NCI-H2227 treated with DMSO at 0.1 percent for 48 hours (cell line): ENCODE measurements around the gene FGF8.

Source experiments
- DNase-seq: peaks from one replicate; lab custom pipeline; 2025; lab: John Stamatoyannopoulos, UW

FGF8 gene

DNA sequence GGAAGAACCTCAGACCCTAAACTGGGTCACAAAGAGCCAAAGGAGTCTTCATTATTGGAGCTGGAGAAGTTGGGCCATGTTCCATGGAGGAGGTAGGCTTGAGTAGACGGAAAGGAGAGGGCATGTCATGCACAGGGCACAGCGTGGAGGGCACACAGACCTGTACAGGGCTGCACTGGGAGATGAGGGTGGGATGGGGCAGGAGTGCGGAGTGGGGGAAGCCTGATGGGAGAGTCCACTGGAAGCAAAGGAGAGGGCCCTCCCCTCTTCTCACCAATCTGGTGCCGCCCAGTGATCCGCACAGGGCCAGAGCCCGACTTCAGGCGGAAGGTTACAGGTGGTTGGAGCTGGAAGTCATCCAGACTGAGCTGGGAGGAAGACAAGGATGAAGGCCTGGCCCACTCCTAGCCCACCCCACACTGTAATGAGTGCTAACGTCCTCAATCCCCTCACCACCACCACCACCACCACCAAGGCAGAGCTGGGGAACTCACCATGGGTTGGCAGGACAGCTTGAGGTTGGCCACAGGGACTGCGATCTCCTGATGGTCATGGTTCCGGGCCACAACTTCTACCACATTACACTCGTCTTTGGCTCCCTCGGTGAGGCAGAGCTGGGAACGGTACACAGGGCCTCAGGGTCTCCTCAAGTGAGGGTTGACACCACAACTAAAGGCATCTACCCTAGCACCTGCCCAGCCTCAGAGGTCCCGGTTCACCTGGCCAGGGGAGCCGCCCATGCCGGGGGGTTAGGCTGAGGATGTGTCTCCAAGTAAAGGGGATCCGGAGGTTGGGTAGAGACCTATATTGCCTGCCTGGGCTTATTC lies 6.3 kb upstream of the FGF8 start:
- no peak for DNase-seq

DNA sequence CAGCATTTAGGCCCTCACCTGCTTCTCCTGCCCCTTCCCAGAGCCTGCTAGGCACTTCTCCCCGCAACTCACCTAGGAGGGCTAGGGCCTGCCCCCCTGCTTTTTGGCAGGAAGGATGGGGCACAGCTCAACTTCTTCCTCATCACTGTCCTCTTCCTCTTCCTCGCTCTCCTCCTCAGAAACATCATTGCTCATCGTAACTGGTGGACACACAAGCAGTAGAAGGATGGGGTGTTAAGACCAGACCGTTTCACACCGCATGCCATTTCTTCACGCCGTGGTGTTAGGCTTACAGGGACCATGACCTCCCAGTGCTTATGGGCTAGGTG lies 5.7 kb upstream of the FGF8 start:
- no peak for DNase-seq

DNA sequence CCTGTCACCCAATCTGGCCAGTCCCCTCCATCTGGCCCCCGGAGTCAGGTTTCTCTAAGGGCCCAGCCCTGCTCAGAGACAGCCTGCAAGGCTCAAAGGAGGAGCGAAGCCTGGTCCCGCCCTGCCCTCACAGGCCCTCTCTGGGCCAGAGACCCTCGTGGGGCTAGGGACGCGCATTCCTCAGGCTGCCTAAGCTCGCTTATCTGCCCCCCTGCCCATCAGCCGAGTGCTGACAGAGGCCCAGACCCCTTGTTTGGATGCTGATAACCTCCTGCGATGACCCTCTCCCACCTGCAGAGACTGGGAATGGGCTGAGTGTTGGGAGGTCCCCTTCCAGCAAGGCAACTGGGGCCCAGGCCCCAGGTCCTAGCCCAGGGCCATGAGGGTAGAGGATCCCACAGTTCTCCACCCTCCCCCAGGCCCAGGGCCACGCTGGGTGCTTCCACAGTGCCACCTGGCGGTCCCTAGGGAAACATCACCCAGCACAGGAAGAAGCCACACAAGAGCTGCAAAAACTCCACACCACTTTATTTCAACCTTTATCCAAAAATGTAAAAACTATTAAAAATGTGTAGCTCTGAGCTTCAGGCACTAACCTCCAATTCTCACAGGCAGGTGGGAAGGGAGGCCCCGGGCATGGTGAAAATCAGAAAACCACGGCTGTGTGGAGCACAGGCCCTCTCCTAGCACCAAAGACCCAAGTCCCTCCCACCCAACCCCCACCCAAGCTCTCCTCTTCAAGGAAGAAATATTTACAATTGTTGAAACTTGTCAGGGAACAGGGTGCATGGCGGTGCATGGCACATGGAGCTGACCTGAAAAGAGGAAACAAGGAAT lies 5.1 kb upstream of the FGF8 start:
- peak; percentile 8 for DNase-seq

DNA sequence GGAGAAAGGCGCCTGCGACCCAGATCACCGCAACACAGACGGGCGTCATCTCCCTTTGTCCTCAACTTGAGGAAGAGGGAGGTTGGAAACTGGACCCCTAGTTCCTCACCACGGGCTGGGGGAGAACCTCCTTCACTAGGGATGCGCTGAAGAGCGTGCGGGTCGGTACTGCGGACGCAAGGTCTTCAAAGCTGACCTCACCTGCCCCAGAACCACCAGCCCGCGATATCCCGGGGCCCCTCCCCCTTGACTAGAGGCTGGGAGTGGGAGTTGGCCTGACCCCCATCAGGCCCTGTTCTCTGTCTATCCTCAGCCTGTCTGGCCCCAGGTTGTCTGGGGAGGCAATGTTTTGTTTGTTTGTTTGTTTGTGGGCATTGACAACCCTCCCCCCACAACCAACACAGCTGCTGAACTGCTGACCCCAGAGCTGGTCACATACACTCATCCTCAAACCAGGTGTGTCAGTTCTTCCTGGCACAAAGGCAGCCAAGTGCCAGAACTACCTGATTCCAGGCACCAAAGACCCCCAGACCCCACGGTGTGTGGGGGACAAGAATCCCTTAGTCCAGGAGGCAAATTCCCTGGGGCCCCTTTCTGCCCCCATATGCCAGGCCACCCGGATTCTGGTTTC lies 4.4 kb upstream of the FGF8 start:
- DNase-seq, result no peak

DNA sequence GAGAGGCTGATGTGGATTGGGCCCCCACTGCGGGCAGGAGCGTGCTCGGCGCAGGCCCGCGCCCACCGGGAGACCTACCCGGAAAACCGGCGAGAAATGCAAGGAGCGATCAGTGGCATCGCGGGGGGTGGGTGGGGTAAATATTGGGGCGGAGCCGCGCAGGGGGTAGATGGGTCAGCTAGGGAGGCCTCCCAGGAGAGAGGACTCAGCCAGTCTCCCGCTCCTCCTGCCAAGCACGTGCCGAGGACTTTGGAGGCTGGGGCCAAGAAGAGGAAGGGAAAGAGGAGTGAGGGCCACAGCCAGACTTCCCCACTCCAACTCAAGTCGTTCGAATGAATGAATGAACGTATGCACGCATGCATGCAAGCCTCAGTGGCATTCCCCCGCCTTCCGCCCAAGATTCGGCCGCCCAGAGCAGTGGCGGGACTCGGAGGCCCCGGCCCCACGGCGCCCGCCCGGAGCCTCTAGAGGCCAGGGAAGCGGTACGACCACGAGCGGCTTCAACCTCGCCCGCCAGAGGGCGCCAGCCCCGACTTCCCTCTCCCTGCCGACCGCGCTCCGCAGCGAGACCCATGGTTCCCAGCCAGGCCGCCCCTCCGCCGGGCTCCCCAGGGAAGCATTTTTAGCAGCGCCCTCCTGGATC lies 3.8 kb upstream of the FGF8 start:
- peak; percentile 16 for DNase-seq

DNA sequence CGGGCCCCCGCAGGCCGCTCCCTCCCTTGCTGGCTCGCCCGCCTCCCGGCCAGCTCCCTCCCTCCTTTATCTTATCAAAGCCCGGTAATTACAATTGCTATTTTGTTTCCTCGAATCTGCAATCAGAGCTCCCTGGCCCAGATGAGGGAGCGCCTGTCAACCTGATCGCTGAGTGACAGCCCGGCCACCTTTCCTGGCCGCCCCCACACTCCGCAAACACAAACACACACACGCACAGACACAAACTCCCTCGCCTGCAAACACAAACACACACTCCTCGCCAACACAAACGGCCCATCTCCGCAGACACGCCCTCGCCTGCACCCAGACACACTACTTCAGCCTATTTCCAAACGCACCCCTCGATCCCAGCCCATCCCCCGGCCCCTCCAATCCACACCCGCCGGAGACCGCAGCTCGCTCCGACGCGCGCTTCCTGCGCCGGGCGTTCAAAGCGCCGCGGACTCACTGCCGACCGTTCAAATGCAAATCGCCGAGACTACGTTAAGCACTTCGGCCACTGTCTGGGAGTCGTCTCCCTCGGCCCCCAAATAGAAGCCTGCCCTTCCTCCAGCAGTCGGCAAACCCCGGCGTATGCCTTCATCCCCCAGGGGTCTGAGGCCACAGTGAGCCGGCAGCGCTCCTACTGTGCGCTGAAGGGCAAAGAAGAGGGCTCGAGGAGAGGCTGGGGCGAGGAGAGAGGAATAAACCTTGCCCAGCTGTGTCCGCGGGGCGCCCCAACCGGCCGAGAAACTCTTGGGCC lies 3.0 kb upstream of the FGF8 start:
- peak; percentile 17 for DNase-seq

DNA sequence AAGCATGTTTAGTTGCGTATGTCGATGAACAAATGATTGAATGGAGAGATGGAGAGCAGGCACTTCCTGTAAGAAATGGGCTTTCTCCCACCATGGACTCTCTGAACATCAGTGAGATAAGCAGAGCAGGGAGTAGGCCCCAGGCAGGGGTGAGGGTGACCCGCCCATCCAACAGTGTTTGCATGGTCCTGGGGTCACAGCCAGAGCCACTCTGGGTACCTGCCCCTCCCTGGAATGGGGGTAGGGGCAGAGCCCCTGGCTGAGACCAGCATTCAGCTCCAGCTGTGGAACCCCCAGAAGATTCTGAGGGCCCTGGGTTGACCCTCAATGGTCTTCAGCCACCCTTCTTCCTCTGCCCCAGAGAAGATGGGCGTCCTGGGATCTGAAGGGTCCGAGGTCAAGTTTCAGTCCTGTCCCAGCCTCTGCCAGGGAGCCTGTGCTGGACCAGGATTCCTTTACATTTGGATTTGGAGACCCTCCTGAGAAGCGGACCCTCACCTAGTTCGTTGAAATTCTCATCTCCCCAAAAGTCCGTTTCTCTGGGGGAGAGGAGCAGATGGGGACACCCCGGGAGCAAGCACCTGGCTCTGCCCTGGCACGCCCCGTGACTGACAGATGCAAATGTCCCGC lies 2.4 kb upstream of the FGF8 start:
- DNase-seq, result no peak

DNA sequence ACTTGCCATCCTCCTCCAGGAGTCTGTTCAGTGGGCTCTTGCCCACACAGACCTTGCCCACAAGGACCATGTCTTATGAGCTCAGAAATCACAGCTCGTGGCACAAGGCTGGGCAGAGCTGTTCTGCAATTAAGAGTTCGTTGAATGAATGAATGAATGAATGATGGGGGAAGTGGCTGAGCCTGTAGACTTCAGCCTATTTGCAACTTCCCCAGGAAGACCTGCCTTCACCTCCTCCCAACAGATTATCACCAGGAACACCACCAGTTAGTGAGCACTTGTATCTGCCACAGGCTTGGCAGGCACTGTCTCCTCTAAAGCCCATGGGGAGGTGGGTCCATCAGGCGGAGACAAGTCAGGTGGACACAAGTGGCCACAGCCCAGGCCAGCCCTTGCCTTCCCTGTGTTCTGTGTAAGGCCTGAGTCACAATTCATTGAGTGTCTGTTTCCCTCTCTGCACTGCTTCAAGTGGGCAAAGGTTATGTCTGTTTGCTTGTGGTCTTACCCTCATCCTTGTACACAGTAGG lies 1.8 kb upstream of the FGF8 start:
- DNase-seq, result no peak

DNA sequence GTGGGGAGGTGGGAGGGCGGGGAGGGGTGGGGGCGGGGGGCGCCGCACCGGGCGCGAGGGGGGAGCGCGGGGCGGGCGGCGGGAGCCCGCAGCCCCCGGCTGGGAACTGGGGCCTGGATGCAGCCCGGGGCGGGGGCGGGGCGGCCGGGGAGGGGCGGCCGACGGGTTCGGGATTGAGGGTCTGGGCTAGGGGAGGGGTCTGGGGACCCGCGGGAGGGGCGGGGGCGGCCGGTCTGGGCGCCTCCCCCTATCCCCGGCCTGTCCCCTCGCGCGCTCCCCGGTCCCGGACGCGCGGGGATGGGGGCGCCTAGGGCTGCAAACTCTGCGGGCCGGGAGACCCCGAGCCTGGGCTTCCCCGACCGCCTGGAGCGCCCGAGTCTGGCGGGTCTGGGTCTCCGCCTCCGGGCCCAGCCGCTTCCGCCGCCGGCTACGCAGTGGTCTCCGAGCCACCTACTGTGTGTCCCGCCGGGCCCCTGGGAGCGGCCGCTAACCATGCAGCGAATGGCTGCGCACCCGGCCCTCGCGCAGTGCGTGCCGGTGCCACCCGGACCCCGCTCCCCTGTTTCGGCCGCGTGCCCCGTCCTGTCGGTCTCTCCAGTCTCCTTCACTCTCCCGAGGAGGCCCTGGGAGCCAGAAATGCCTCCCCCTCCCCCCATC lies 375 bp upstream of the FGF8 start:
- no peak for DNase-seq

DNA sequence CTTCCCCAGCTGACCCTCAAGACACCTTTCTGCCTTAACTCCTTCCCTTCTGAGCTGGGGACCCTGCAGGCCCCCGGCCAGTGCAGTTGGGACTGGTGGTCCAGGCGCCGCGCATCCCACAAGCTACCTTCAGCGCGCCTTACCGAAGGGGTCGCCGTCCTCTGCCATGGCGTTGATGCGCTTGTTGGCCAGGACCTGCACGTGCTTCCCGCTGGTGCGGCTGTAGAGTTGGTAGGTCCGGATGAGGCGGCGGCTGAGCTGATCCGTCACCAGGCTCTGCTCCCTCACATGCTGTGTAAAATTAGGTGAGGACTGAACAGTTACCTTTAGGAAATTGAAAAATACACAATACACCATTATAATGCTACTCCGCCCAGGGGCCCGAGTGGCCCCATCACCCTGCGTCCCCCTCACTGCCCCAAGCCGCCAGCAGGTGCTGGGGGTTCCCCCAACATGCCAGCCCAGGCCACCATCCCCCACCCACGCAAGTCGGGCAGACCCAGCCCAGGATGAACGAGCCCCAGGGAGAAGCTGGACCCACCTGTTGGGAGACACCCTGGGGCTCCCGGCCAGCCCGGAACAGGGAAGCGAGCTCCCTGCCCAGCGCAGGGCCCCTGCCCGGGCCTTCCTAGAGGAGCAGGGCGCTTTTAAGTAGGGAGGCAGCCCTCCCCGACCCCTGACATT lies 1.2 kb downstream of the FGF8 start:
- no peak for DNase-seq

DNA sequence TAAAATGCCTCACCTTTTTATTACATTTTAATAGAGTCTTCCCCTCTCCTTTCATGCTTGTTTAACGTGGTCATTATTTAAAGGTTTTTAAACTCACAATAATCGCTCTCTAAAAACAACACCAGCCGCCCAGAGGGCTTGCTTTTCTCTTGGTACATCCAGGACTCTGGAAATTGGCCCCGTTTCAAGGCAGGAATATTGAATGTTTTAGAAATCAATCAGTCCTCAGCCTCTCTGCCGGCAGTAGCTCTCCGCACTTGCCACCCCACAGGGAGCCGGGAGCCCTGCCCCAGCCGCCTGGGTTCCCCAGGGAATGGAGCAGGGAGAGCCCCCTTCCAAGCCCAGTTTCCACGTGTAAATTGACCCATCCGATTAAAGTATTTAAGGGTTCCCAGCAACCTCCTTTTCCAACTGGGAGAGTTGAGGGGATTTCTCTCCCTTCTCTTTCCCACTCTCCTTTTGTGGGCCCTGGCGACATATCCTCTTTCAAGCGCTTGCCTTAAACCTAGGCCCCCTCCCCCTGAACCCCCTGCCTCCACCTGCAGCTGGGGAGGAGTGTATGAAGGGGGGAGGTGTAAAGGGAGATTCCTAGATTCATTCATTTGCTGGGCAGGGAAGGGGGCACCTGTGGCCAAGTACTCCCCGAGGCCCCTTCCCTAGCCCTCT lies 1.9 kb downstream of the FGF8 start:
- no peak for DNase-seq

DNA sequence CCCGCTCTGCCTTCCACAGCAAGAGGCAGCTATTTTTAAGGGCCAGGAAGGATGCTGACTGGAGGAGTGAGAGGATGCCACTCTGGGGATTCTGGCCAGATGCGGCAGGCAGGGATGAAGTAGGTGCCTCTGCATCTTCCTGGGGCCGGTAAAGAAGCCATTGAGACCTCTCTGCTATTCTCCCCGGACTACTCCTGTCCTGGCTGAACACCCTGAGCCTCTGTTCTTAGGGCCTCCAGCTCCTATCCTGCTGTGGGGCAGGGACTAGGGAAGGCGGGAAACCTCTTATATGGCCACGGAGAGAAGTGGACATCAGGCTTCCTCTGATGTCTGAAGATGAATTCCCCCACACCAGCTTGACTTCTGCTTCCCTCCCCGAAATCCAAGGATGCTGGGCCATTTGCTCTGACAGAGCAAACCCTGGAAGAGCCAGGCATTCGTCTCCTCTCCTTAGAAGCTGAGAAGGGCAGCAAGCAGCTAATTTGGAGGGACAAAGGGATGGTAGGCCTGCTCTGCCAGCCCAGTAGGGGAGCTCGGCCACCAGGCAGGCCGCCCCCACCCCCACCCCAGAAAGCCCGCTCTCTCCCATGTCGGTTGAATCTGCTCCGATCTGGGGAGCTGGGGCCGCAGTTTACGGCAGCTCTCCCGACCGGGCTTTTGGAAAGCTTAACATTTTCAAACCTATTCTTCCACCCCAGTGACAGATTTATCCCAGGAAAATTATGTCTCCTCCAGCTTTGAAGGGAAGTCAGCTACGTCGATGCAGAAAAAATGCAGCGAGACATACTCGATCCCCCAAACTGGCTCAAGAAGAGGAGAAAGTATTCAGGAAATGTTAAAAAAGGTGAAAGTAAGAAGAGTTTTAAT lies 2.8 kb downstream of the FGF8 start:
- no peak for DNase-seq

DNA sequence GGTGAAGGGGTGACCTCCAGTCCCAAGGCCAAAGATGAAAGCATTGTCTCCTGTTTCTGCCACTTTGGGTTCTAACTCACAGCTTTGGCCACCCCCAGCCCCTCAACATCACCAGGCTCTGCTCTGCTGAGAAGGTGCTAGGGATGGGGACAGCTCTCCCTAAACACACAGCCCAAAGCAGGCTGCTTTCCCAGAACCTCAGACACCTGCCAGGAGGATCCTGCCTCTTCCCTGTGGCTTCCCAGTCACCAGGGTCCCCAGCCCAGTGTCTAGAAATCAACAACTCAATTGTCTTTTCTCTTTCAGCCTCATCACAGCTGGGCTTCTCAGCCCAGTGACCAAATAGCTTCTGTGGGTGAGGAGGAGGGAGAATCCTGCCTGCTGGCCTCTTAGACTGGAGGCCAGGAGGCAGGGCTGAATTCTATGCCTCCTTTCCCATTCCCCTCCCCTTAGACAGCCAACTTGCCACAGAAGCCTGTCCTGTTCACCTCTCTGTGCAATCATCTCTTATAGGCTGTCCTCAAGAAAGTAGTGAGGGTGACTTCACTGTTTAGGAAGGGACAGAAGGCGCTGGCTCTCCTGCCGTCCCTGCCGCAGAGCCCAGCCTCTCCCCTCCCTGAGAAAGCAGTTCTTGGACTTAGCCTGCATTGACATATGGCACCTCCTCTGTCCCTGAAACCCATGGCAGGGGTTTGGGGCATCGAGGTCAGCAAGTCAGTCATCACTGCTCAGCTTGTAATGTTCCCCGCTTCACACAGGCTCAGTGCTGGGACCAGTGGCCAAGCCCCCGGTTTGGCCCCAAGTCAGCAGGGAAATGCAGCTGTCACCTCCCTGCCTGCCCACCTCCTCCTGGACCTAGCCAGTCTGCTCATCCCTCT lies 3.7 kb downstream of the FGF8 start:
- no peak for DNase-seq

DNA sequence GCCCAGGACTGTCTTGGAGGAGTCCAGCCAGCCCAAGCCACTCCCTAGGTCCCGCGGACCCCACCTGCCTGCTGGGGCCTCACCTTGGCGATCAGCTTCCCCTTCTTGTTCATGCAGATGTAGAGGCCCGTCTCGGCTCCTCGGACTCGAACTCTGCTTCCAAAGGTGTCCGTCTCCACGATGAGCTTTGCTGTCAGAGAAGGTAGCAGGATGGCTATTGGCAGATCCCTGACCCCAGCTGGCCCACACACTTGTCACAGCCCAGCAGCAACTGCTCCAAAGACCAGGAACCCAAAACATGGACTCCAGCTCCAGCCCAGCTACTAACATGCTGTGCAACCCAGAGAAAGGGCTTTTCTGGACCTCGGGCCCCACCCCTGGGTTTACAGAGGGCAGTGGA lies 4.5 kb downstream of the FGF8 start:
- no peak for DNase-seq

DNA sequence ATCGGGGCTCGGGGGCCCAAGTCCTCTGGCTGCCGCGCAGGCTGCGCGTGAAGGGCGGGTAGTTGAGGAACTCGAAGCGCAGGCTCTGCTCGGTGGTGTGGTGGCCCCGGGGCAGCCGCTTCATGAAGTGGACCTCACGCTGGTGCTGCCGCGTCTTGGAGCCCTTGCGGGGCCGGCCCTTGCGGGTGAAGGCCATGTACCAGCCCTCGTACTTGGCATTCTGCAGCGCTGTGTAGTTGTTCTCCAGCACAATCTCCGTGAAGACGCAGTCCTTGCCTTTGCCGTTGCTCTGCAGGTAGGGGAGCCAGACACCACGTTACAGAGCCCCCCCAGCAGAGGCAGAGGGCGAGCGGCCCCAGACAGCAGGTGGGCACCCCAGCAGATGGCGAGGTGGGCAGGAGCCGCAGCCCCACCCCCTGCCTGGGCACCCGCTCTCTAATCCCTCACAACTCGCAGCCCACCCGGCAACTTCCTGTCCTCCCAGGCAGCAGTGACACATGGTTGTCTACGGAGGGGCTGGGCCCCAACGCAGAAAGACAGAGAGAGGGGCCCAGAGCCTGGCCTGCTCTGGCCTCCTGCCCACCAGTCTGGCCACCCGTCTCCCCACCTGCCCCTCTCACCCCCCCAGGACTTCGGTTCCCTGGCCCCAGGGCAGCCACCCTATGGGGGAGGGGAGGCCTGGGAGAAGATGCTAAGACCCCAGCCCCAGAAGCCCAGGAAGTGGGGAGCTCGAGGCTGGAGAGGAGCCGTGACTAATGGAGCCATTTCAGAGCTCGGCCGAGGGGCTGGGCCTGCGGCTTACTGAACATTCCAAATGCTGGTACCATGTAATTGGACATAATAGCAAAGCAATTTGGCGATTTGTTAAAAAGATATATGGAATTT lies 5.3 kb downstream of the FGF8 start:
- no peak for DNase-seq

DNA sequence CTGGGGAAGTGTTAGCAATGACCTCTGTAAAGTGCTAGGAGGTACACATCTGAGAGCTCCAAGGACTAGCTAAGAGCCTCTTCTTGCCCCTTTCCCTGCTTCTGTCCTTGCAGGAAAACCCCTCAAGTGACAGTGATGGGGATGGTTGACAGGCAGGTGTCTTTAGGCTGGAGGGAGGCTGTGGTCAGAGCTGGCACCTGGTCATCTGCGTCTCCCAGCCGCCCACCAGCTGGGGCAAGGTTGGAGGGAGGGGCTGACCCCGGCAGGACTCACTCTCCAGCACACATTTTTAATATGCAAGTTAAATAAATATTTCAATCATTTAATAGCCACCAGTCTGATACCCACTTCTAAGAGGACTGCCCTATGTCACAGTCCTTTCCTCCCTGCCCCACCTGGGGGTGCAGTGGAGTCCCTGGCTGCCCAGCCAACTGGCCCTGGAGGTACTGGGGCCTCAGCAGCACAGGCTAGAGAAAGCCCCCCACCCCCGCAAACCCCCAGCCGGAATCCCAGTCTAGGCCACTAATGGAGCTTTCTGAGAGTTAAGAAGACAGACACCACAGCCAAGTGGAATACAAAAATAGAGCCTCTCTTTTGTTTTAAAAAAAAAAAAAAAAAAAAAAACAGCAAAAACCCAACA lies 6.3 kb downstream of the FGF8 start:
- no peak for DNase-seq
